Measurements from ENCODE around the gene RAMACL.
A peak's percentile ranks its signal among the peaks of the same experiment; 100 is the strongest.
"Not testable (repeated sequence)": the region's sequence is repeated elsewhere in the genome, so short reads cannot be mapped to it uniquely, and the experiment has no call there.

RAMACL gene

DNA sequence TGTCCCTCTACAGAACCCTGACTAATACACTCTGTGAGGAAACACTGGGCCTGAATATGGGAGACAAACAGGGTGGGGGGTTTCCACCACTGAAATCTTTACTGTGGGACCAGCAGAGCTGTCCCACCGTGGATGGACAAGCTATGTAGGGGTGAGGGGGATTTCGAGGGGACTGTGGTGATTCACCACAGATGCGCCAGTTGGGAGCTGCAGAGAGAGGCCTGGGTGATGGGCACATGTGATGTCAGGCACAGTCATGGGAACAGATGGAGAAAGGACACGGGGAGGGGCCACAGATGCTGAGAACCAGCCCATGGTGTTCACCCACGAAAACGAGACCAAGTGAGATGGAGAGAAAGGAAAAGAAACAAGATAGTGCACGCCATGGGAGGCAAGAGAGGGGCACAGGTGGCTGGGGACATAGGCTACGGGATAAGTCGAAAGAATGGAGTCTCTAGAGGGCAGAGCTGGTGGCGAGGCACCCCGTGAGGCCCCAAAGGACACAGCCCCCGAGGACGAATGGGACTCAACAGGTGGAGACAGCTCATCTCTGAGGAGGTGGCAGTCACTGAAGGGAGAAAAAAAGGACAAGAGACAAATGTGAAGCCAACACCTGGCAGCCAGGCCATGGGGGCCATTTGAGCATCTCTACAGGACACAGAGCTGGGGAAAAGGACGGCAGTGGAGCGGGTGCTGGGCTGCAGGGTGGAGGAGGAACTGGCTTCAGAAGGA is 10.5 kb upstream of the RAMACL start:
- no peak for DNase-seq (ENCODE audit: low read depth in 2 of 2)

DNA sequence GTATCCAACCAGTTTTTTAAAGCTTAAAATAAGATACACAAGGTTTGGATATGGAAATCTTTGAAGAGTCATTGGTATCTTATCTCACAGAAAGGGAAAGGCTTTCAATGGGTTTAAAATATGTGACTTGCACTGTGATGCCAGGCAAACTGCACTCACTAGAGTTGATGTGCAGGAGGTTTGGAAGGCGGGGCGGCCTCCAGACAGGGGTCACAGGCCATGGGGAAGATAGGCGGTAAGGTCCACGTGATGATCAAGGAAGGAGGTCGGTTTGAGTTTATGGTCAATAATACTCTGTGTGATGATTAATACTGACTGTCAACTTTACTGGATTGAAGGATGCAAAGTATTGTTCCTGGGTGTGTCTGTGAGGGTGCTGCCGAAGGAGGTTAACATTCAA is 9.5 kb upstream of the RAMACL start:
- DNase-seq (ENCODE audit: low read depth in 2 of 2): no peak

DNA sequence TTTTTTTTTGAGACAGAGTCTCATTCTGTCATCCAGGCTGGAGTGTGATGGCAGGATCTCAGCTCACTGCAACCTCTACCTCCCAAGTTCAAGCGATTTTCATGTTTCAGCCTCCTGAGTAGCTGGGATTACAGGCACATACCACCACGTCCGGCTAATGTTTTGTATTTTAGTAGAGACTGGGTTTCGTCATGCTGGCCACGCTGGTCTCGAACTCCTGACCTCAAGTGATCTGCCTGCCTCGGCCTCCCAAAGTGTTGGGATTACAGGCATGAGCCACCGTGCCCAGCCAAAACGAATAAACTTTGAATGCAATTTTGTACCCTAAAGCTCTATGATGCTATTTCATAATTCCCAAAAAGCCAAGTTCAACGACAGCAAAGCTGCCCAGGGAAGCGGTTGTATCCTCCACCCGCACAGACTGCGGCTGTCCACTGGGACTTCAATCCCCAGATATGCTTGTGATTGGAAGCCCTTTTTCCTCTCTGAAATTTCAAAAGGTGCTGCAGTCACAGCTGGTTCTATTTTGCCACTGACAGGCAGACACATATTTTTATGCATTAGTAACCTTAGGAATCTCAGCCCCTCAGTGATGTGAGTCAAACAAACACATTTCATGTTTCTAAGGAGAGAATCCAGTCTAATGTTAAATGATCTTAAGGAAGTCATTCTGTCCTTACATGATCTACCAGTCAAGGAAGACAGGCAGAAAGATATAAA is 8.7 kb upstream of the RAMACL start:
- DNase-seq (ENCODE audit: low read depth in 2 of 2): peak; percentile 85

DNA sequence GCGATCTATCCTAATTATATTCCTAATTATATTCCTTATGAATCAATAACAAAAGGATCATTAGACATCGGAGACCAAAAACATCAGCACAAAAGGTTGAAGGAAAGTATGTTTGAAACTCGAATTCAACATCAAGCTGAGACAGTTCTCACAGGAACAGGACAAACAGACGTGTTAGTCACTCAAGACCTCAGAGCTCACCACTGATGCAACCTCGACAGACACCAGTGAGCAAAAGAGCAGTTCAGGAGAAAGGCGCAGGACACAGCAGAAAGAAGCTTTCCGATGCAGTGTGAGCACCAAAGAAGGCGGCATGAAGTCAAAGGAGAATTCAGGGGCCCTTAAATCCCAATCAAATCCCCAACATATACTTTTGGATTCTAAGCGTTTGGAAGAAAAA is 6.3 kb upstream of the RAMACL start:
- no peak for DNase-seq (ENCODE audit: low read depth in 2 of 2)

DNA sequence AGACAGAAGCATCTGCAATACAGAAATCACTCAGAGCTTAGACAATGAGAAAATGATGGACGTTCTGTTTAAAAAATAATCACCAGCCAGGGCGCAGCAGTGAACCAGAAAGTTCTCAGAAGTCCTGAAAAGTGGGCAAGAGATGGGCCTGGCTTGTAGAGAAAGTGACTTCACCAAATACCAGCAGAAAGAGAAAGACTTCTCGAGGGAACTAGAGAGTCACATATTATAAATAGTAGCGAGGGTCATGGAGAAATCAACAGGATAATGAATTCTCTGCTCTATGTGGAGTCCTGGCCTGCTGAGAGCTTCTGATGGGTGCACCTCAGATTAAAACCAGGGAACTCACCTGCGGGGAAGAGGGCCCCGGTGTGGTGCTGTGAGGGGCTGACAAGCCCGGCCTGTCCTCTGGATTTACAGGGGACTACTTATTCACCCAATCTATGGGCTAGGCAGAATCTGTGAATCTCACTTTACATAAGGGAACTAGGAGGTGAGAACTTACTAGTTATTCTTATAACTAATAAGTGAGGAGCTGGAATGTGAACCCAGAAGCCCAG is 5.6 kb upstream of the RAMACL start:
- DNase-seq (ENCODE audit: low read depth in 2 of 2): no peak

DNA sequence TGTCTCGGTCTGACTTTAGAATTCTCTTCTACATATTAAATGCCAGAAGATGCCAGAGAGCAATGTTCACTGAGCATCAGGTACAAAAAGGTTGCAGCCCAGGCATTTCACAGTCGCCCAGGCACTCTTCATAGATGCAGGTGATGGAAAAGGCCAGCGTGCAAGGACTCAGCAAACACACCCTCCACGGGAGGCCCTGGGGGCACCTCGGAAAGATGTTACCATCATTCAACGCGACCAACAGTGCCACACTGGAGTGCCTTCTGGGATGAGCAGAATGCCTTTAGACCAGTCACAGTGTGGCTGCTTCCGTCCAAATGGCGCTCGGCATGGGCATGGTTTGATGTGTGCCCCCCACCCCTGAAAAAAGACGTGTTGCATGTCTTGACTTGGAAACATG is 4.5 kb upstream of the RAMACL start:
- no peak for DNase-seq (ENCODE audit: low read depth in 2 of 2)

DNA sequence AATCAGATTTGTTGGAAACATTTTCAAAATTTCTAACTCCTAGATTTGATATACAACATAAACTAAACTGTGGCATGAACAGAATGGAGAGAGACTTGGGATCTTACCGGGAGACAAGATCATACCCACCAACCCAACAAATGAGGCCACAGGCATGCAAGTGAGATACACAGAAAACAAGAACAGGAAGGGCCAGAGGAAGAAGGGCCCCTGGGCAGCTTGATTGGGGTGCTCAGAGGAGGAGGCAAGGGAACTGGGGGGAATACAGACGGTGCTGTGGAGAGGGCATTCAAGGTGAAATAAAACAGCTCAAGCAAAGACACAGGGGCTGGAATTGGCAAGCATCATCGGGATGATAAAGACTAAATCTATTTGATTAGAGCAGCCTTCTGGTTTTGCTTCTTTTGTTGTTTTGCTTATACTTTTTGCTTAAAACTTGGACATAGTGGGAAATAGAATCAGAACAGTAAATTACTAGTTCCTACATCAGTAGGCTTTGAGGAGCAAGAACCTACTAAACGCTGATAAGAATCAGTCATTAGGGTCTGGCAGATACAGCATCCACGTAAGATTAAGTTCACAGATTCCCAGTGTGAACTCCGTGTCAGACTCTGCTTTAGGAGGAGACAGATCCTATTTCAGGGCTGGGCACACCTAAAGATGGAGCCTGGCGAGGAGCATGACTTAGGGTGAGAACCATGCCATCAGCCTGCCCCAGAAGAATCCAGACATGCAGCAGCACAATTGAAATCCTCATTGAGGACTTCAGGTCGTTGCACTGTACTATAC is 3.5 kb upstream of the RAMACL start:
- DNase-seq (ENCODE audit: low read depth in 2 of 2): no peak

DNA sequence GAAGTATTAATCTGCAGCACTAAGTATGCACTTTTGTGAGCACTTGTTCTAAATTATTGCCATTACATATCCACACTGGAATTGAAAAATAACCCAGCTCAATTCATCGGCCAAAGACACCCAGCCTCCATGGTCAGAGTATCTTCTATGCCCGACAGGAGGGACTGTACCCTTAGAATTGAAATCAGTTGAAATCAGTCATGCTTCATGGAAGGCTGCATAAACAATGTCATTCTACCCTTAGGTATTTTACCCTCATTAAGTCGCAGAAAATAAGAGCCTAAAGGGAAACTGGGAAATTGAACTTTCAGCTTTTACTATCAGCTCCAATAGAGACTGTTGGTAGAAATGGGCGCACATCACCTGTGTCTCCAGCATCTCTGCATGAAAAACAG is 2.9 kb upstream of the RAMACL start:
- no peak for DNase-seq (ENCODE audit: low read depth in 2 of 2)

DNA sequence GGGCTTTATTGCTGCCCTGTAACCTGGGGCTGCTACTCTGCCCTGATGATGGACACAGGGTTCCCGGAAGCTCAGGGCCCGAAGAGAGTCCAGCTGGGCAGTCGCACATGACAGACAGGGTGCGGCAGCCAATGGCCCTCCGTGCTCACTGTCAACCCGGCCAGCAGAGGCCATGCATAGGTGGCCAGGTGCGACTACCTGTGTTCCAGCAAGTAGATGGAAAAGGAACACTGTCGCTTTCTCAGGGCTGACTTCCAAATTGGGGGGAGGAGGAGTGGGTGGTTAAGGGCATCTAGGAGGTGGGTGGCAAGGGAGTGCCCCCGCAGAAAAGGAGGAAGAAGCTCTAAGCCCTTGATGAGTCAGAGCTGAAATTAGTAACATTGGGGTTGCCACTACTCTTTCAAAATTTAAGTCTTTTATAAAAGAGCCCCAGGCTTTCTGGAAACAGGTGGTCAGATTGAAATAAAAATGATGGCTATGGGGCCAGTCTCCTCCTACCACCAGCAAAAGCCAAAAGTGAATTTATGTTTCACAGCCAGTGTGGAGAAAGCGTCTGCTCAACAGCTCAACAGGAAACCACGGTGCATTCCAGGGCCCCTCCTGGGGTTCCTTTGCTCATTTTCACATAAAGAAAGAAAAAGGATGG is 2.3 kb upstream of the RAMACL start:
- DNase-seq (ENCODE audit: low read depth in 2 of 2): peak; percentile 60 to 71

DNA sequence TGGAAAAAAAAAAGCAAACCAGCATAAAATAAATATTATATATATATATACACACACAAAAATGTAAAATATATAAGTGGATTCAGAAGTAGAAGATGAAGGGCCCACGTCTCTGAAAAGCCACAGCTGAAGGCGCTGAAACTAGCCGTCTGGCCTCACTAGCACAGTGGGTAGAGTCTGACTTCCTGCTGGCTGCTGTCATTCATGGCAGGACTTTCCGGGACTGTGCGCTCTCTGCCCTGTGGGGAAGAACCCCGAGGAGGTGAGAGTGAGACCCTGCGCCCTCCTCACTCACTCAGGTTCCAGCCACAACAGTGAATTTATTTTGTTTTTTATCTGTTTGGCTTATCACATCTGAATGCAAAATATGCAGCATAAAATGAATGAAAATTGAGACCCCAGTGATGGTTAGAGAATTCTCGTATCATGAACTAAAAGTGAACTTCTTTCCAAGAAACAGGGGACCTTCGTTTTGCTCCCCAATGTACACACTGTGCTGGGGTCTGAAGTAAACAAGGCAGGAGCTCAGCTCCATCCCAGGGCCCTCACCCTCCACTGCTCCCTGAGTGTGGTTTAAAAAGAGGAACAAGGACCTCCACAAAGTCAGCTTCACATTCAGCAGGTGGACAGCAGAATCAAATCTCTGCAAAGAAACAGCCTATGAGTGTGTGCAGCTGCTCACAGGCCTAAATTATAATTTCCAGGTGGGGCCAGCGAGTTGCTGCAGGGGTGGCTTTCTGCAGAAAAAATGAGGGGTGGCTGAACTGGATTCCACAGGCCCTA is 1.3 kb upstream of the RAMACL start:
- no peak for DNase-seq (ENCODE audit: low read depth in 2 of 2)

DNA sequence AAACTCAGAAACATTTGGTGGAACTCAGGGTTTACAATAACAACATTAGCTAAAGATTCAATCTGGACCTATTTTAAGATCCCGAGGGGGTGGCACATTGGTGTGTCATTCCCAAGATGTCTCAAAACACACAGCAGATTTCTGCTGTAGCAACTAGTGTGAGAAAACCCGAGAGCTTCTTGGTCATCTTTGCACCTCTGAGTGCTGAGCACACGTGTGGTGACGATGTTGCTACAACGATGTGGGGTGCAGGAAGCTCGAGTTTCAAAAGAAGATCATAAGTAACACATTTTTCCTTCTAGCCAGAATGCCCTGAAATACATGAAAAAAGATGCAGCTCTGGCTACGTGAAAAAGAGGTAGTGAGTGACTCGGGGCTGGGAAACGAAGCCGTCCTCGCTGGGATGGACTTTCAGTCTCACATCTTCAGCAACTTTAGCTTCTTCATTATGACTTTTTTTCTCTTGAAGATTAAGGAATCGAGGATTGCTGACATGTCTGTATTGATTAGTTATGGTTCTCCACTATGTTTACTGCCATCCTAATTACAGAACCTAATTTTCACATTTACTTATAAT is 1.5 kb downstream of the RAMACL start:
- peak in 1 of 2 experiments; percentile 37 for DNase-seq (ENCODE audit: low read depth in 2 of 2)

DNA sequence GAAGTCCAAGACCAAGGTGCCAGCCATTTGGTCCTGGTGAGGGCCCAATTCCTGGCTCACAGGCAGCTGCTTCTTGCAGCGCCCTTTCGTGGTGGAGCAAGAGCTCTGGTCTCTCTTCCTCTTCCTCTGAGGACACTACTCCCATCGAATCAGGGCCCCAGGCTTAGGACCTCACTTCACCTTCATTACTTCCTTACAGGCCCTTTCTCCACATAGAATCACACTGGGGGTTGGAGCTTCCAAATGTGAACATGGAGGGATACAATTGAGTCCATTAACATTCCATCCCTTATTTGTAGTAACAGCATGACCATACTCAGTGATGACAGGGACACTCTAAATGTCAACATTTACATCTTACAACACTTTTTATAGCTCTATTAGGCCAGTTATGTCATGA is 2.3 kb downstream of the RAMACL start:
- DNase-seq (ENCODE audit: low read depth in 2 of 2): no peak

DNA sequence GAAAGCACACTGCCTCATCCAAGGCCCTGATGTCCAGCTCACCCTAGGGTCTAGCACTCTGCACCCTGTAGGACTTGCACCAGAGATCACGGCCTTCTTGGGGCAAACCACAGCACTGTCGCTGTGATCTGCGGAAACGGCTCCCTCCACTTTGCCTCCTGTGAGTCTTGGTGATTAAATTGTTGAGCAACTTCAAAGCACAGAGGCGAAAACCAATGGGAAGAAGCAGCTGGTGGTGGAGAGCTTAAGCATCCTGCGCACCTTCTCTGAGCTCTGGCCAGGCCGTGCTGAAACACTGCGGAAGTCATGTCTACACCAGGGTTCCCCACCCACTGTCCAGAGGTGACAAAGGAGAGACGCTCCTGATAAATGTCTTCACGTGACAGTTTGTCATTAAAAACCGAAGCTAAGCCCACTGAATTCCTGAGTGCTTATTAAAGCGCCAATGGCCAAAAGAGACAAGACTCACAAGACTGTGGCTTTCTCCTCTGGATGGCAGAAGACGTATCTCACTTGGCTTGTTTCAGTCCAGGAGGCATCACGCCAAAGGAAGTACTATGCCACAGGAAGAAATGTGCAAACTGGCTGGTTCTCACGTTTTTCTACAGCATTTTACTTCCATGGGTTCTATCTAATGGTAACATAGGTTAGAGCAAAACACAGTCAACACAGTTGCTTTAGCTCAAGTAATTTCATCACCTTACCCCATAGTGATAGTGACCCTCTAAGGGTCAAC is 3.1 kb downstream of the RAMACL start:
- DNase-seq (ENCODE audit: low read depth in 2 of 2): no peak

DNA sequence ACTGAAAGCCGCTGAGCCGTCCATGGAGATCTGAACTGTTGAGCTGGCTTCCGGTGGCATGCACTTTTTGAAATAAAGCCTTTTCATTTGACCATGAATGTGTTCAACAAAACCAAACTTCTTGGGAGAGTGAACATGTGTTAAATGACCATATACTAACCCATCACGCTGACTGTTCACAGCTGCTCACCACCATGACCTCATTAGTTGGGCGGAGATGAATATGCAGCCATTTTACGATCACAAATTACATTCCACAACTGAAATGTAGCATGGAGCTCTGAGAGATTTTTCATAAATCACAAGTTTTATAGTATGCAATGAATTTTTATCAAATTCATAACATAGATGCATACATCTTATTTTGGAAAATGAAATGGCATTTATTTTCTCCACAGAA is 4.2 kb downstream of the RAMACL start:
- DNase-seq (ENCODE audit: low read depth in 2 of 2): peak in 1 of 2 experiments; percentile 45

DNA sequence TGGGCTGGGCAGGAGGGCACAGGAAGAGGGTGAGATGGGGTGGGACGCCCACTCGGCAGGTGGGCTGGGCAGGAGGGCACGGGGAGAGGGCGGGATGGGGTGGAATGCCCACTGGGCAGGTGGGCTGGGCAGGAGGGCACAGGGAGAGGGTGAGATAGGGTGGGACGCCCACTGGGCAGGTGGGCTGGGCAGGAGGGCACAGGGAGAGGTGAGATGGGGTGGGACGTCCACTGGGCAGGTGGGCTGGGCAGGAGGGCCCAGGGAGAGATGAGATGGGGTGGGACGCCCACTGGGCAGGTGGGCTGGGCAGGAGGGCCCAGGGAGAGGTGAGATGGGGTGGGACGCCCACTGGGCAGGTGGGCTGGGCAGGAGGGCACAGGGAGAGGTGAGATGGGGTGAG is 4.7 kb downstream of the RAMACL start:
- DNase-seq (ENCODE audit: low read depth in 2 of 2): not testable (repeated sequence)

DNA sequence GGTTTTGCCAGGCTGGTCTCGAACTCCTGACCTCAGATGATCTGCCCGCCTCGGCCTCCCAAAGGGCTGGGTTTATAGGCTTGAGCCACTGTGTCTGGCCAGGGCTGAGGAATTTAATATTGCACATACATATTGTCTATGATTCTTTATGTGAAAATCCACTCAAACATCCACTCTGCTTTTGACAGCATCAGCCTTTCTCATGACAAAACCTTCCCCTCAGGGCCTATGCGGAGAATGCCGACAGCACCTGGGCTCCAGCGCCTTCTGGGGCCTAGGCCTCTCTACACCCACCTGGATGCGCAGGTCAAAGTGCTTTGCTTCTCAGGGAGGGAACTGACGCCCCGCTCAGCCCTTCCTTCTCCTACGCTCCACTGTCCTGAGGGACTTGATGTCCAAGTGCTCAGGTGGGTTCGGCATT is 5.4 kb downstream of the RAMACL start:
- DNase-seq (ENCODE audit: low read depth in 2 of 2): no peak

DNA sequence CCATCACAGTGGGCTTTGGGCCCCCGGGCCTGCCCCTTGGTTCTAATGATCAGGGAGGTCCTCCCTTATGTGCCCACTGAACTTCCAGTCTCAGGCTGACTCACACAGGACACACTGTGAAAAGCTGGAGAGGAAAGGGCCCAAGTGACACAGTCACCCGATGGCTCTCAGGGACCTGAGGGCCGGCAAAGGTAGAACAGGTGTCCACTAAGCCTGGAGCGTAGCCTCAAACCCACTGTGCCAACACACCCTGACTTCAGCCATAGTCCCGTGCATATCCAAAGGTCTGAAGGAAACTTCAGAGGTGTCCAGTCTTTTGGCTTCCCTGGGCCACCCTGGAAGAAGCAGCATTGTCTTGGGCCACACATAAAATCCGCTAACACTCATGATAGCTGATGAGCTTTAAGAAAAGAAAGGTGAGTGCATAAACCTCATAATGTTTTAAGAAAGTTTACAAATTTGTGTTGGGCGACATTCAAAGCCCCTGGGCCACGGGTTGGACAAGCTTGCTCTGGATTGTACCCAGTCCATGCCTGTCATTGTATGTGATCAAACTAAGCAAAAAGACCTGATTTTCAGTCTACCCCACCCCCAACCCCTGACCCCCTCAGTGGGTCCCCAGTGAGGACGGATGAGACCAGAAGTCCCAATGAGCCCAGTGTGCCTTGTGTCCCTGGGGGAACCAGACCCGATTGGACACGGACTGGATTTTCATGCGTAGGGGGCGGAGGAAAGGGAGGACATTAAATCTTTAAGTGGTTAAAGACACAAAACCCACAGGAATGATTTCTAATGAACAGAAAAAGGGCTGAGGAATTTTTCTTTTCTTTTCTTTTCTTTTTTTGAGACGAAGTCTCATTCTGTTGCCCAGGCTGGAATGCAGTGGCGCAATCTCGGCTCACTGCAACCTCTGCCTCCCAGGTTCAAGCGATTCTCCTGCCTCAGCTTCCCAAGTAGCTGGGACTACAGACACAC is 6.1 kb downstream of the RAMACL start:
- DNase-seq (ENCODE audit: low read depth in 2 of 2): no peak

DNA sequence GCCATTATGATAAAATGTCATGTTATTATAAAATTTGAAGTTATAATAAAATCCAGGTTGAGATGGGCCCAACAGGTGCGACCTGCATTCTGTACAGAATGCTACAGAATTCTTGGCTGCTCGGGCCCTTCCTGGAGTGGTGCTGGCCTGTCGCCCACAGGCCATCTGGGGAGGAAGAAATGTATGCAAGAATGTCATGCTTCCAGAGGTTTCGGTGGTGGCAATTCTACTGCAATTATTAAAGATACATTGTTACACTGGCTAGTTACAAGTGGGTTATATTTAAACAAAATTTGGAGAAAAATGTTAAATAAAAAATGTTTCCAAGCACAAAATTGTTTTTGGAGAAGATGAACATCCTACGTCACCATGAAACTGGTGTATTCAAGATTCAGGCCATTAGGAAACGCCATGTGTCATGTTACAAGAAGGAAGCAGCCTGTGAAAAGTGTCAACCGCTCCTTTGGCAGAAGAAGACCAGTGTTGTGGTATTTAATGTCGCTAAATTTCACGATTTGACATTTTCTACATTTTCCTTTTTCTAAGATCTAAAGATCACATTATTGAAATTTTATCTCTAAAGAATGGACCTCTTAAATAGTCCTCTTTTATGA is 7.1 kb downstream of the RAMACL start:
- DNase-seq (ENCODE audit: low read depth in 2 of 2): no peak
